ENCODE results near the gene REV3L.

- no peak for TF ChIP-seq CTCF (conservative IDR thresholded peaks at IDR 0.05; ENCODE audit: low read length)
- TF ChIP-seq EZH2phosphoT487 (IDR thresholded peaks at IDR 0.05; ENCODE audit: borderline replicate concordance): no peak
These were observed 4.9 kb downstream of the REV3L start for GRCh38 chr6:111478064-111478476.

Measured in Loucy (cell line).